PFSK-1 (cell line): ENCODE measurements around the gene NKPD1.

ENCODE experiments used
- POLR2AphosphoS5 ChIP-seq: IDR thresholded peaks from 2 replicates; pipeline ENCODE4 v1.6.1; 2012; ENCODE audit warnings: low read depth, mild to moderate bottlenecking, control low read depth, low read length, moderate library complexity
- REST ChIP-seq, 2 experiments: IDR thresholded peaks; 2 replicates each; pipeline versions ENCODE4 v1.6.1 to v1.8.0; 2011 to 2012; ENCODE audit warnings: low read depth in 2 of 2, low read length in 2 of 2, control low read depth in 1 of 2, inconsistent platforms in 1 of 2, mild to moderate bottlenecking in 1 of 2, moderate library complexity in 1 of 2; ENCODE audit not compliant: insufficient read depth in 1 of 2
- SIN3A ChIP-seq: IDR thresholded peaks from 2 replicates; pipeline ENCODE4 v1.6.1; 2012; ENCODE audit warnings: mild to moderate bottlenecking, low read length, moderate library complexity, borderline replicate concordance; ENCODE audit not compliant: insufficient read depth
- TAF1 ChIP-seq: IDR thresholded peaks from 2 replicates; pipeline ENCODE4 v1.6.1; 2012; ENCODE audit warnings: low read length, control low read depth, borderline replicate concordance; ENCODE audit not compliant: insufficient read depth

DNA sequence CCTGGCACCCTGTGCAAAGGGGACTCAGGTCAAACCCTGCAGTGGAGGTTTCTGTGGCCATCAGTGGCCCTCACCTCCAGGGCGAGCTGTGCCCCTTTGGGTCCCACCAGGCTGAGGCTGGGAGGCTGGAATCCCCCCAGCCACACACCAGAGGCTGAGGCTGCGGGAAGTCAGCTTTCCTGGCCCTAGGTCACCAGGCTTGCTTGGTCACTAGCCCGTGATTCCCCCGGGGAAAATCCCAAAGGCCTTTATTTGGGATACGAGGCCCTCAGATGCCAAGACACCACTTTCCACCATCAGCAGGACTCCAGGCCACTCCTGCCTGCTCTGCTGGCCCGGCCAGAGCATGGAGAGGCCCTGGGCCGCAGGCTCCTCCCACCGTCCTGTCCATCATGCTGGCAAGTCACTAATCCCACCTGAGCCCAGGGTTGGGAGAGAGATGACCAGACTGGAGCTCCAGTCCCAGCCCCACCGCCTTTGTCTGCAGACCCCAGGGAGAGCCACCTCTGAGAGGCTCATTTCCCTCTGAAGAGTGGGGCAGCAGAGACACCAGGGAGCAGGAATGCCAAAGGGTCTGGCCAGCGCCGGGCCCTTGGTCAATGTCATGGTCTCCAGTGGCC lies 4.7 kb downstream of the NKPD1 start:
- TF ChIP-seq POLR2AphosphoS5 (no peak), TAF1 (no peak), REST (IDR thresholded peaks at IDR 0.05; ENCODE audit: insufficient read depth in 1 of 2, low read depth in 2 of 2, low read length in 2 of 2) (no peak), SIN3A (no peak)
